Heart left ventricle (tissue), 16 donors: ENCODE measurements around the gene NANOS2. TPM values are rescaled to one million over a fixed set of nuclear protein-coding genes. Genes with fewer than 3 reads are reported as not detected.

Experiments used
- ATAC-seq, 4 donors: fragments of 200-7000 bp; cut with Tn5 transposase; one replicate each; pipeline ENCODE4 v1.9.1; 2020 to 2022; ENCODE audit warnings: moderate library complexity in 4 of 4, mild to moderate bottlenecking in 3 of 4, moderate number of reproducible peaks in 1 of 4
- DNase-seq, 5 donors: peaks; one replicate each; pipeline ENCODE4 v3.0.0-alpha.2; 2020
- H3K27ac ChIP-seq, 12 donors: fragments of 200-600 bp; sonication (generic) in 4 of 12; one replicate each; pipeline versions ENCODE4 v1.5.0 to v1.8.0; 2016 to 2022; ENCODE audit warnings: mild to moderate bottlenecking in 2 of 12
- H3K27me3 ChIP-seq, 9 donors: fragments of 200-600 bp; sonication (generic) in 2 of 9; one replicate each; pipeline versions ENCODE4 v1.5.1 to v1.8.0; 2016 to 2022; ENCODE audit warnings: mild to moderate bottlenecking in 3 of 9
- H3K36me3 ChIP-seq, 9 donors: fragments of 200-600 bp; sonication (generic) in 2 of 9; one replicate each; pipeline versions ENCODE4 v1.5.0 to v1.8.0; 2018 to 2022; ENCODE audit warnings: mild to moderate bottlenecking in 2 of 9
- H3K4me1 ChIP-seq, 12 donors: fragments of 200-600 bp; sonication (generic) in 4 of 12; one replicate each; pipeline versions ENCODE4 v1.5.0 to v1.8.0; 2016 to 2022; ENCODE audit warnings: mild to moderate bottlenecking in 3 of 12
- H3K4me3 ChIP-seq, 12 donors: fragments of 200-600 bp; sonication (generic) in 4 of 12; one replicate each; pipeline versions ENCODE4 v1.5.0 to v1.8.0; 2017 to 2022; ENCODE audit warnings: mild to moderate bottlenecking in 9 of 12, moderate library complexity in 4 of 12
- H3K9me3 ChIP-seq, 12 donors: fragments of 200-600 bp; sonication (generic) in 4 of 12; one replicate each; pipeline versions ENCODE4 v1.5.0 to v1.8.0; 2016 to 2022; ENCODE audit warnings: mild to moderate bottlenecking in 1 of 12
- CTCF ChIP-seq, 12 donors: fragments of 200-600 bp; sonication (generic) in 4 of 12; IDR thresholded peaks; one replicate each; pipeline versions ENCODE4 v1.5.0 to v1.8.0; 2018 to 2022; ENCODE audit warnings: antibody characterized with exemption in 12 of 12, mild to moderate bottlenecking in 5 of 12
- POLR2A ChIP-seq, 2 donors: fragments of 450-650 bp; IDR thresholded peaks; one replicate each; pipeline ENCODE4 v1.6.1; 2017; ENCODE audit warnings: antibody characterized with exemption in 2 of 2, mild to moderate bottlenecking in 2 of 2, moderate library complexity in 2 of 2
- WGBS, 4 donors: extraction: QIAGEN DNeasy Blood & Tissue Kit in 2 of 4; methylation state at CpG; one replicate each; pipeline versions ENCODE4 v1.1.5 to v1.1.7; 2013 to 2018; 5-methylcytosine and 5-hydroxymethylcytosine counted together
- intact Hi-C, 10 donors: fragments of 100-400 bp; cut with DNase I; formaldehyde crosslinking; loops; one replicate each; pipeline versions ENCODE4 v1.11.1 to v1.14.2; 2022
- polyA plus RNA-seq, 2 donors: library from polyadenylated mRNA; stranded (reverse); fragments of 200-250 nt; gene quantifications; one replicate each; pipeline ENCODE4 v1.2.3, GENCODE V29; 2013
- total RNA-seq, 9 donors: library from RNA; depleted of rRNA in 2 of 9; stranded (reverse); fragments of >200 nt in 2 of 9; fragmentation: NEBNext Ultra II Directional in 3 of 9; extraction: Animal tissue kit (Norgen Biotek cat#: 25700) in 3 of 9; gene quantifications; one replicate each; pipeline versions ENCODE4 v1.1.0 to v1.2.4, GENCODE V29; 2016 to 2023
- donor health status: ischemic (EF 13 %, LVEDD 7.1; RV severe dilation, severe dysfunction).
- donor health status: healthy with polysubstance abuse.
- donor health status: DM: no; HTN: yes; CAD: no.
- donor health status: DM: no; HTN: no; CAD: no.
- donor health status: ischemic (EF 25% LVEDD 6.9; RV normal size, moderate dysfunction).
- donor health status: ischemic (EF 25% LVEDD 5.7; RV mildly dilated, moderate dysfunction).
- donor health status: healthy.
- donor health status: DM: yes; HTN: yes; CAD: no.
- donor health status: ischemic (EF 35%, LVEDD 5.7; RV mildly dilated, moderate dysfunction).
- donor health status: nonischemic (EF 11% LVEDD 7.7; RV severe dilation, severe dysfunction).
- donor health status: DM: yes; HTN: yes; CAD: no.
- donor health status: PGD.
- donor health status: ischemic (EF 29% LVEDD 5.4; RV normal size, mild dysfunction).
- donor health status: nonischemic (EF 23%, LVEDD 6.1; RV moderate dilation, normal function).

Gene NANOS2
- total and polyA plus RNA-seq, 11 donors = not detected

- DNase-seq (no peak), ATAC-seq (no peak)
- WGBS, 4 donors = 69 to 78% (median 76%) methylated on average over 6 of the region's 6 CpGs
- intact Hi-C loops = no loop called here
- no peaks in the 10 kb centered on the region for H3K9me3 ChIP-seq
- peaks cover 0 to 14% (median 7%) of the 10 kb centered on the region in 9 donors for H3K36me3 ChIP-seq
- TF ChIP-seq CTCF (IDR thresholded peaks at IDR 0.05) (no peak), POLR2A (IDR thresholded peaks at IDR 0.05) (no peak)
- no peak overlapping the region for H3K27ac ChIP-seq
- peaks cover 9 to 25% (median 16%) of the 10 kb centered on the region in 12 donors for H3K4me1 ChIP-seq
- H3K27me3 ChIP-seq = no peaks in the 10 kb centered on the region
- no peak overlapping the region for H3K4me3 ChIP-seq
Measured at GRCh38 chr19:45889210-45889885, 25.2 kb downstream of the NANOS2 start.

- Histone ChIP-seq H3K4me3 (peak overlapping the region; percentile 52 to 93 (median 80)), H3K27me3 (no peaks in the 10 kb centered on the region), H3K27ac (peak overlapping the region; percentile 75 to 95 (median 92)), H3K36me3 (peaks cover 0 to 19% (median 10%) of the 10 kb centered on the region in 9 donors), H3K4me1 (peaks cover 11 to 46% (median 33%) of the 10 kb centered on the region in 12 donors), H3K9me3 (no peaks in the 10 kb centered on the region)
- no peak for DNase-seq
- ATAC-seq = no peak
- intact Hi-C loops = loop anchor here in 2 of 10 donors (2.0 kb wide), 1 partner anchor 16 kb away; the partner anchor contains the start of gene MYPOP (in 2 of the 2)
- TF ChIP-seq CTCF (IDR thresholded peaks at IDR 0.05) (no peak), POLR2A (IDR thresholded peaks at IDR 0.05) (no peak)
- 43 to 55% (median 49%) methylated on average over 10 of the region's 10 CpGs for WGBS, 4 donors
Measured at GRCh38 chr19:45887200-45887710, 27.3 kb downstream of the NANOS2 start.

GRCh38 chr19:45886427-45887199 is 28.0 kb downstream of the NANOS2 start:
- H3K27me3 ChIP-seq = no peaks in the 10 kb centered on the region
- peaks cover 0 to 19% (median 10%) of the 10 kb centered on the region in 9 donors for H3K36me3 ChIP-seq
- whole genome bisulfite sequencing, 4 donors = 0 to 1% (median 1%) methylated on average over 24 to 32 of the region's 32 CpGs
- no peak for TF ChIP-seq CTCF (IDR thresholded peaks at IDR 0.05)
- TF ChIP-seq POLR2A (IDR thresholded peaks at IDR 0.05) = peak; percentile 10 to 73
- peak; percentile 92 to 94 (median 94) for DNase-seq
- peaks cover 11 to 50% (median 33%) of the 10 kb centered on the region in 12 donors for H3K4me1 ChIP-seq
- peak overlapping the region; percentile 75 to 95 (median 92) for H3K27ac ChIP-seq
- intact Hi-C loops = loop anchor here in 3 of 10 donors (1.0 to 2.0 kb wide), 2 partner anchors 16 to 23 kb away; partner anchors contain the start of genes SYMPK (in 3 of the 3) and MYPOP (in 2 of the 3)
- no peaks in the 10 kb centered on the region for H3K9me3 ChIP-seq
- peak overlapping the region; percentile 52 to 93 (median 80) for H3K4me3 ChIP-seq
- peak; percentile 89 to 97 (median 94) for ATAC-seq
